DMS53 treated with DMSO at 0.1 percent for 48 hours (cell line): ENCODE data around the gene C16orf74.

Experiments used
- DNase-seq: peaks from one replicate; lab custom pipeline; 2025; ENCODE audit not compliant: unreplicated experiment; lab: John Stamatoyannopoulos, UW

Gene C16orf74

DNA sequence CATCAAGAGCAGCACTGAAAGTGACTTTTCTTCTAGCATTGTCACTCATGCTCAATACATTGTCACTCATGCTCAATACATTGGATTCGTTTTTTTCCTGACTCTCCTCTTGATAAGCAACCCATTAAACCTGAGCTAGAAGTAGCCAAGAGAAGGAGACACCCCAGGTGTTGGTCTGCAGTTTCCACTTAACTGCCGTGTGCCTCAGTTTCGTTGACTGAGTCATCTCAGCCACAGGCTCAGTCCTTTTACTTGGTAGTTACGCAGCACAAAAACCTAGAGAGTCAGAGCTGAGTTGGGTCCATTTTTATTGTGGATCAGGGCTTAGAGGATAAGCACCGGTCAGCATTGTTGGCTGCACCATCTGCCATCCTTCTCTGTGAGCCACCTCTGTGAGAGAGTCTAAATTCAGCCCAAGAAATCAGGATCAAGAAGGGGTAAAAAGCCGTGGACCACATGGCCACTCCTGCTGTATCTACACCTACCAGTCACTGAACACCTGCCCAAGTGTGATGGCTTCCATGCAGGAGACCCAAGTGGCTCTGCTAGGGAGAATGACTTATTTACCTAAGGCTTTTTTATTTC, 73.4 kb downstream of the C16orf74 start:
- DNase-seq, result no peak

DNA sequence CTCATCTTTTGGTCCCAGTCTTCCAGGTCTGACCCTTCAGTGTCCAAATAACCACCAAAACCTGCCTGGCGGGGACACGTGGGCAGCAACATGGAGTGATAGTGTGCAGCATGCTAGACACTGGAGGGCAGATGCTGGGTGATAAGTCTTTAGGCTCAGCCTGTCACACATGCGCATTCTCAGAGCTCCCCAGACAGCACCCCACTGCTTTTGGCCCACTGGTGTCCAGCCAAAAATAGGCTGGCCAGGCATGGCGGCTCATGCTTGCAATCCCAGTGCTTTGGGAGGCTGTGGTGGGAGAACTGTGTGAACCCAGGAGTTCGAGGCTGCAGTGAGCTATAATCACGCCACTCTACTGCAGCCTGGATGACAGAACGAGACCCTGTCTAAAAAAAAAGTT, 74.4 kb downstream of the C16orf74 start:
- no peak for DNase-seq

DNA sequence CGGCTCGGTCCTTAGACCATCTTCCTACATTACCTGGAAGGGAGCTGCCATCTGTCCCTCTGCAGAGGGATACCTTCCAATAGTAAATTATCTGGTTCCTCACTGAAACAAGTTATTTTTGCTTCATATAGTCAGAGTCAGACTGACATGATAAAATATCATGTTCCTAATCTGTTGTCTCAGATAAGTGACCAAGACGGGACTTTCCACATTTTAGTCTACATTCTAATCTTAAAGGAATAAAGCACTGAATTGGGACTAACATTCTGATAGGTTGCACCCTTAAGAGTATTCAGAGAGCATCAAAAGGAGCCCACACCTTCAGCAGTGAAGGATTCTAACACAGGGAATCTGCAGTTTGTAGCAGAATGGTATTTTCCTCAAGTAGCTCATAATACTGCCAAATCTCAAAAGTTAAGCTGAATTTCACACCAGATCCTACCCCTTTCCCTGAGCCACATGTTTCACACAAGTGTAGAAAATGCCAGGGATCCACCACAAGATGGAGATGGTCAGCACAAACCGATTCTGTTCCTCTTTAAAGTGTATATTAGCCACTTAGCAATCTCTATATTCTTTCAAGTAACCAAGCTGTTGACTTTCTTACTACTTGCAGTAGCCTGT, 75.5 kb downstream of the C16orf74 start:
- no peak for DNase-seq

DNA sequence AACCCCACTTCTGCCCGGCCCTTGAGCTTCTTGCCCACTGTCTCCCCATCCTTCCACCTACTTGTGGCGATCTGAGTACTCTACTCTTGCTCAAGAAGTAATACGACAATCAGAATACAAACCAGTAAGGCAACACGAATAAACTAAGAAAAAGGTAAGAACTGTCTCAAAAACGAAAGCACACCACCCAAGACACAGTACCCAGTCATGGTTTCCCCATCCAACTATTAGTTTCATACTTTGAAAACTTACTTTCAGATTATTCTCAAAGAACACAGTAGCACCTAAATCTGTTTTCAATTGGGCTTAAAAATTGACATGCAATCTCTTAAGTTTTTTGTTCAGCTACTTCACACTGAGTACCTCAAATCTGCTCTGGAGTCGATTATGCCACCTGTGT, 76.1 kb downstream of the C16orf74 start:
- DNase-seq, result no peak

DNA sequence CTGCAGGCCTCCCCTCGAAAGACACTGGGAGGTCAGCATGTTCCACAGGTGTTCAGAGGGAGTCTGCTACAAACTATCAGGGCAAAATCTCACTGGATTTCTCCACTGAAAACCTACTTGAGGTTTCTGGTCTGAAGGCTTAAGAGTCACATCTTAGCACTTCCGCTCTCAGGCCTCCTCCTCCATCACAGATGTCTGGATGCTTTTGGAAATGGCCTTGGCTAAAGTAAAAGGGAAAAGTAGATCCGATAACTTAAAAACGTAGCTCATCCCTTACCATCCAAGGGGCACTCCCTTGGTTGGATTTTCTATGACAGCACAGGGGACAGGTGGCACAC, 76.5 kb downstream of the C16orf74 start:
- no peak for DNase-seq

DNA sequence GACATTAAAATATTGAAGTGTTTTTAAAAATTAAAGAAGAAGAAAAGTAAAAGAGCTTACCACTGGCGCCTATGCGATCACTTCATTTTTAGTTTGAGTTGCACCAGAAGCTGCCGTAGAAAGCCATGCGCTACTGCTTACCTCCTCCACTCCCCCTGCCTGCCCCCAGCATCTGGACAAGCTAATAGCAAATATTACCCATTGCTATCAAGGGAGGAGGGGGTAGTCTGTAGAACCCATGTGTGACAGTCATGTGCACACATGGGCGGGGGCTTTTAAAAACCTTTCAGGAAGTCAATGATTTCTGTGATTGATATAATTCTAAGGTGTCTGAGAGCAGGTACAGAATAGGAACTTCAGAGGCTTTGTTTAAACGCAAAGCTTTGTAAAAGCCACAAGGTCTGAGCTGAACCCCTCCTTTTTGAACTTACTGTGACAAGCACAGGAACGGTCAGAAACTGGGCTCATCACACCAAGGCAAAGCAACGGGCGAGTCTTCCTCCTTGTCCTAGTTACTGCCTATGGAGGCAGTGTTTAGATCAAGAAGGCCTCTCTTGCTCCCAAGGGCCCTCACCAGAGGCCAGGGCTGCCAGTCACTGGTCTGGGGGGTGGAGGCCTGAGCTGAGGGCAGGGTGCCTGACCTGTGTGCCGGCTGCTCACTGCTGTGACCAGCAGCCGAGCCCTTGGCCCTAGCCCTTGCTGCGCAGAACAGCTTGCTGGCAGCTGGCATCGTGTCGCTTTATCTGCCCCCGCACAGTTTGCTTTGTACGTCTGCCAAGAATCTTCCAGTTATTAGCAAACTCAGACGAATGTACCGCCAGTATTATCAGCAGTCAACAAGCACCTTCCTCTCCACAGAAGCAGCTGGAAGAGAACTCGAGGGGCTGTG, 77.1 kb downstream of the C16orf74 start:
- peak; percentile 68 for DNase-seq

DNA sequence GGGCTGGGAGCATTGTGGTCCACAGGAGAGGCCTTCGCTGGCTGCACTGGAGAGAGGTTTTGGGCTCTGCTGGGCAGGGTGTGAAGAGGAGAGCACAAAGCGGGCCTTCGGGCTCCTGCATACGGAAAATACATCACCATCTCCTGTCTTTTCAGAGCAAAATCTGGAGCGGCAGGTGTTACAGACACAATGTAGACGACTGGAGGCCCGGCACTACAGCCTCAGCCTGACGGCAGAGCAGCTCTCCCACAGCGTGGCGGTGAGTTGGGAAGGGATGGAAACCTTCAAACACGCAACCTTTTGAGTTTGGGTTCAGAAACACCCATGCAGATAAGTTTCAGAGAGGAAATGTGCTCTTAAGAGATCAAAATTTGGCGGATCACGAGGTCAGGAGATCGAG, 80.1 kb downstream of the C16orf74 start:
- no peak for DNase-seq

DNA sequence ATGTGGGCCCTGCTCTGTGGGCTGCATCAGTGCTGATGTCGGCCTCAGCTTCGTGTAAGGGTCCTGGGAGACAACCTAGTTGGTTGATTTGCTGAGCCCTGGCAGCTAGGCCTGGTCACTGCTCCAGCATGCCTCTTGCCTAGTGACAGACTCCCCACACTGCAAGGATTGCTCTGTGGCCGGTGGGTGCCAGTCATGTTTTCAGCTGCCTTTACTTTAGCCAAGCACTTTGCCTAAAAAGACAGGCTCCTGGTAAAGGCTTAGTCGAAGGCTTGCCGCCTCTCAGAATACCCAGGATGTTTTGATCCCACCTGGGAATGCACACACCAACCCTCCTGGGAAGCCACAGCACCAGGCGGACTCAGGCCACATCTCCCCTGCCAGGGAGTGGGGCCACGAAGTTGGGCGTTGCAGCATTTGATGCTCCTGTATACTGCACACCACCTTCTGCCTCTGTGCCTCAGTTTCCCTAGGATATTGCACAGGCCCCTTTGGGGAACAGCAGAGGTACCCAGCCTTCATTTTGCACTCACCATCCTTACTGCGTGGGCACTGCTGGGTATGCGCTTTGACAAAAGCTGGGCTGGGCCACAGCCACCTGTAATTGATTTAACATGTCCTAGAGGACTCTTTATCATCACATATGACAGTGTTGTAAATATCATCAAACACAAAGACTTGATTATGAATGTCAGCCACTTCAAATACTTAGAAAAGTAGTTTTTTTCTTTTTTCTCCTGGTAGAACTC, 82.0 kb downstream of the C16orf74 start:
- DNase-seq, result no peak

DNA sequence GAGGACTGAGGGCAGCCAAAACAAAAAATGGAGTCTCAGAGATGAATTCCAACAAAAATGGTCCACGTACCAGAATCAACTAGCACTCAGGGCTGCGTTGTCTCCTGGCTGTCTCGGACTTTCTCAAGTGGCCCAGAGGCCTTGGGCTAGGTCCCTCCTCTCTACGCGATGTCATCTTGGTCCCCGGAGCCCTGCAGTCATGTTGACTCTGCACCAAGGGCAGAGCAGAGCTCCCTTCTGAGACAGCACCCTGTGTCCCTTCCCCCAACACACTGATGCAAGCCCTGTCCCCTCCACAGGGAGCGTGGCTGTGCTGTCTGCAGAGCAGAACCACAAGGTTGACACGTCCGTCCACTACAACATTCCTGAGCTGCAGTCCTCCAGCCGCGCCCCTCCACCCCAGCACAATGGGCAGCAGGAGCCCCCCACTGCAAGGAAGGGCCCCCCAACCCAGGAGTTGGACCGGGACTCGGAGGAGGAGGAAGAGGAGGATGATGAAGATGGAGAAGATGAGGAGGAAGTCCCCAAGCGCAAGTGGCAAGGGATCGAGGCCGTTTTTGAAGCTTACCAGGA, 83.0 kb downstream of the C16orf74 start:
- no peak for DNase-seq

DNA sequence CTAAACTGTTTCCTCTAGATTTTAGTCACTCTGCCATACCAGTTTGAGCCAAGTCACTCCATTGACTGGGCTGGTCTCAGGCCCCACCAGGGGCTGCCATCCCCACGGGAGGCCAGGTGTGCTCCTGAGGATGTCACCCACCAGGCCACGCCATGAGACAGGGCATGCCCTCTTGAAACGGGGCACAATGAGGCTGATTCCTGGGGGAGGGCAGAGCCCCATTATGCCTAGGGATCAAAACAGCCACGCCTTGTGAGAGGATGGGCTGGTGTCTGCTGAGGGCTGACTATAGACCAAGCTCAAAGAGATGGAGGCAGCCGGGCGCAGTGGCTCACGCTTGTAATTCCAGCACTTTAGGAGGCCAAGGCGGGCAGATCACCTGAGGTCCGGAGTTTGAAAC, 83.6 kb downstream of the C16orf74 start:
- no peak for DNase-seq

DNA sequence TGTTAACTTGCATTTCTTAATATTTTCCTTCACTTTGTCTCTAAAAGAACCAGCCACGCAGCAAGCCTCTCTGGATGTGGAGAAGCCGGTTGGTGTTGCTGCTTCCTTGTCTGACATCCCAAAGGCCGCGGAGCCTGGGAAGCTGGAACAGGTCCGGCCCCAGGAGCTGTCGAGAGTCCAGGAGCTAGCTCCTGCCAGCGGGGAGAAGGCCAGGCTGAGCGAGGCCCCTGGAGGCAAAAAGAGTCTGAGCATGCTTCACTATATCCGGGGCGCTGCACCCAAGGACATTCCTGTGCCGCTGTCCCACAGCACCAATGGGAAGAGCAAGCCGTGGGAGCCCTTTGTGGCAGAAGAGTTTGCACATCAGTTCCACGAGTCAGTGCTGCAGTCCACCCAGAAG, 85.0 kb downstream of the C16orf74 start:
- DNase-seq, result no peak

DNA sequence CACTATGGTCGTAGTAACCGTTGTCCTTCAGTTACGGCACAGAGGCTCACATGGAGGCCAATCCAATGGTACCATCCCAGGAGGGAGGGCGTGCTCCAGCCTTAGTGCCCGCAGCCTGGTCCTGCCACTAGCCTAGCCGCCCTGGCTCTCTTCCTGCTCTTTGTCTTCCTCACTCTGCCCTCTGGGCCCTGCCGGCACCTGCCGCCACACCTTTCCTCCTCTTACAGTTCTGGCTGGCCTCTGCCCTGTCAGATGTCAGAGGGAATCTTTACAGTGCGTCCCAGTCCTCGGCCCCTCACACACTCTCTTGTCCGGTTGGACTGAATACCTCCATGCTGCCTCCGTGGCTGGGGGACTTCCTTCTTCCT, 85.5 kb downstream of the C16orf74 start:
- no peak for DNase-seq

DNA sequence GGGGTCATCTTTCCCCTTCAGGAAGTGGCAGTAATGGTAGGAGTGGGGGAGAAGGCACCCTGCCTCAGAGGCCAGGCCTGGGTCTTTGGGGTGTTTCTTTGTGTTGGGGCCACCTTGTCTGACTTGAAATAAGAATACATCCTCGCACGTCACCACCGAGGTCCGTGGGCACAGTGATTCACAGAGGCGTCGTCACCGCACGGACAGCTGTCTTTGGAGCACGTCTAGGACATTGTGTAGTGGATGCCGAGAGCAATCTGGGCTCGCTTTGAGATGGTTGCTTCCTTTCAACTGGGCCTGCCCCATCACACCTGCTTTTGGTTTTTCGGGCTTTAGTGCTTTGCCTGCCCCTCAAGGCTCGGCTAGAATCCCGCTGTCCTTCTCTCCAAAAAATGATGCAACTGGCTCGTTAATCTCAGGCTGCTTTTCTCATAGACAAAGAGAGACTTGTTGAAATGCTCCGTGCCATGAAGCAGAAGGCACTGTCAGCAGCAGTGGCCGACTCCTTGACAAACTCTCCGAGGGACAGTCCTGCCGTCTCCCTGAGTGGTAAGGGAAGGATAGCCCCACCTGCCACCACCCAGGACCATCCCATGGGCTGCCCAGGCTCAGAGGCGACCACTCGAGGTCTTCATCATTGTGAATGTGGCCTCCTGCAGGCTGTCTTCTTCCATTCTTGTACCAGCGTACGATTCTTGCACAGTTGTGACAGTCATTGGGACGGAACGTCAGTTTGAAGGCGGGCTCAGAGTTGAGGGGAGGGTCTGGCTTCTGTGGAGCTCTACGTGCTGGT, 86.1 kb downstream of the C16orf74 start:
- no peak for DNase-seq

DNA sequence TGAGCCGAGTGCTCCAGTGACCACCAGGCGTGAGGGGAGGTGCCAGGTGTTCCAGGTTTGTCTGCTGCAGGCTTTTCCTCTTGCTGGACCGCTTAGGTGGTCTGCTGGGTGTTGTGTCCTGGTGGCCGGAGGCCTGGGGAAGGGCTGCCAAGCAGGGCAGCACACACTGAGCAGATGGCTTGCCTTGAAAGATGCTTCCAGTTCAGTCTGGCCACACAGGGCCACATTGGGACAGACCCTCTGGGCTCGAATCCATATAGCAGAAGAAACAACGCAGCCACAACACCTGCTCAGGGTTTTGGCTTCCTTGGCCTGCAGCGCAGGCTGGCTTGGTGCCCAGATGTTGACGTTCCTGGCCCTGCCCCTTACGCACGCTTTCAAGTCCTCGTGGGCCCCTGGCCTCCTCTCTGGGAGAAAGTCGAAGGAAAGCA, 87.0 kb downstream of the C16orf74 start:
- no peak for DNase-seq

DNA sequence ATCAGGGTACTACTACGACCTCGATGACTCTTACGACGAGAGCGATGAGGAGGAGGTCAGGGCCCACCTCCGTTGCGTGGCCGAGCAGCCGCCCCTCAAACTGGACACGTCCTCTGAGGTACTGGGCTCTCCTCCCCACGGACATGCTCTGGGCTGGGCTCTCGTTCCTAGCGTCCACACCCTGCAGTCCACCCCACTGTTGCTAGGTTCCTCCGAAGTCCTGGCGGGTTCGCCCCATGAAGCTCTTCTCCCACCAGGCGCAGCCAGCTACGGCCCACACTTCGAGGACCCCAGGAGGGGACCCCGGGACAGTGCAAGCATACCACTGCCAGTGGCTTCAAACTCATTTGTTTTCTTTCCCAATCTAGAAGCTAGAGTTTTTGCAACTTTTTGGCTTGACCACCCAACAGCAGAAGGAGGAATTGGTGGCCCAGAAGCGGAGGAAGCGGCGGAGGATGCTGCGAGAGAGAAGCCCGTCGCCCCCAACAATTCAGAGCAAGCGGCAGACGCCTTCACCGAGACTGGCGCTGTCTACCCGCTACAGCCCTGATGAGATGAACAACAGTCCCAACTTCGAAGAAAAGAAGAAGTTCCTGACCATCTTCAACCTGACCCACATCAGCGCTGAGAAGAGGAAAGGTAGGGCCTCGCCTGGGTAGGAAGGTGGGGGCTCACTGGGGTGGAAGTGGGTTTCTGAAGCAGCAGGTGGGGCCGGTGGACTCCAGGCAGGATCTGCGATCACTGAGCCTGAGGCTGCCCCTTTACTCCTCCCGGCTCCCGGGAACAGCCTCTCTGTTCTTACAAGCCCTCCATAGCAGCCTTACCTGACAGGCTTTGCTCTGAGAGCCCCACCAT, 87.7 kb downstream of the C16orf74 start:
- DNase-seq, result no peak

DNA sequence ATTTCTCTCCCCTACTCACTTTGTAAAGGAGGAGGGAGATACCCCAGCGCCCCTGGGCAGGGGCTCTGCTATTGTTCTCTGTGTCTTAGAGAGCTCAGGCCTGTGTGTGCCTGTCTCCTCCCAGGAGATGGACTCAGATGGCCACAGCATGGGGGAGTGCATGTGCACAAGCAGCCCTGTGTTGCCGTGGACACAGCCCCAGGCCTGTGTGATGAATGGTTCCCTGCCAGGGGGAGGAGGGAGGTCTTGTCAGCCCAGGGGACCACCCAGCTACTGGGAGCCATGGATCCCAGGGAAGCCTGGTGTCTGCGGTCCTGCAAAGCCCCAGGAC, 88.4 kb downstream of the C16orf74 start:
- no peak for DNase-seq

DNA sequence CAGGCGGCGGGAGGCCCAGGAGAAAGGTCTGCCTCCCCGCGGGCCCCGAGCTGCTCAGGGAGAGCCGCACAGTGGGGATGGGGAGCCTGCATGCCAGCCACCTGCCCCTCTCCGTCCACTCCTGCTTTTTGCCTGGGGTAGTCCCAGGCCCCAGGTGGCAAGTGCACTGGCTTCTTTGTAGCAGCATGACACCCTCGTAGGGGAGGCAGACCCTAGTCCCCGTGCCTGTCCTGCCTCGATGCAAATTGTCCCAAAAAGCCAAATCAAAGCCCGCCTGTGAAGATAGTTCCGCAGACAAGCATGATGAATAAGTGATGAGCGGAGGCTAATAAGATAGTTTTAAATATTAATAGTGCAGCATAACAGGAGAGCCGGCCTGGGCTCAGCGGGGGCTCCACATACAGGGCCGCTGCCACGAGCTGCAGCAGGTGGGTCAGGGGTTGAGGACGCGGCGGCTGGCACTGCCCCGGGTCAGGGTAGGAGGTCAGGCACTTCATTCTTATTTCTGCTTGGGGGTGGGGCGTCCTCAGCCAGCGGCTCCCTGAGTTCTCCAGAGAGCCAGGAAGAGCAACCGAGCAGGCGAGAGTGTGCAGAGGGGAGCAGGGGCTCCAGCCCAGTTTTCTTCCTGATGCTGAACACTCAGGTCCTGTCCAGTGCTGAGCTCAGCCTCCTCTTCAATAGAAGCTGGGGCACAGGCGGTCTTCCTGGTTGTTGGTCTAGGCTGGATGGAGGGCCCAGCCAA, 89.0 kb downstream of the C16orf74 start:
- no peak for DNase-seq

DNA sequence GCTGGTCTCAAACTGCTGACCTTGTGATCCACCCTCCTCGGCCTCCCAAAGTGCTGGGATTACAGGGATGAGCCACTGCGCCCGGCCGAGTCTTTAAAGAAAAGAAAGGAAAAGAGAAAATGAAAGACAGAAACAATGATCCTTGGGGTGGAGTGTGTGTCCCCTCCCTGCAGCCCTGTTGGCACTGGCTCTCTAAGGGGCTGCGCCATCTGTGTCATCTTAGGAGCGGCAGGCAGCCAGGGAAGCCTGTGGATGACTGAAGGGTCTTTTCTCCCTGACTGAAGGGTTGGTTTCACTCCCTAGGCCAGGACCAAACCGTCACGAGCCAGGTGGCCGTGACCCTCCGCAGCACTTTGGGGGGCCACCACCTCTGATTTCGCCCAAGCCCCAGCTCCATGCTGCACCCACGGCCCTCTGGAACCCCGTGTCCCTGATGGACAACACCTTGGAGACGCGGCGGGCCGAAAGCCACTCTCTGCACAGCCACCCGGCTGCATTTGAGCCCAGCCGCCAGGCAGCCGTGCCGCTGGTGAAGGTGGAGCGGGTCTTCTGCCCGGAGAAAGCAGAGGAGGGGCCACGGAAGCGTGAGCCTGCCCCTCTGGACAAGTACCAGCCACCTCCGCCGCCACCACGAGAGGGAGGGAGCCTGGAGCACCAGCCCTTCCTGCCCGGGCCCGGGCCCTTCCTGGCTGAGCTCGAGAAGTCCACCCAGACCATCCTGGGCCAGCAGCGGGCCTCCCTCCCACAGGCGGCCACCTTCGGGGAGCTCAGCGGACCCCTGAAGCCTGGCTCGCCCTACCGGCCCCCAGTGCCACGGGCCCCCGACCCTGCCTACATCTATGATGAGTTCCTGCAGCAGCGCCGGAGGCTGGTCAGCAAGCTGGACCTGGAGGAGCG, 89.8 kb downstream of the C16orf74 start:
- DNase-seq, result no peak
